Measurements from ENCODE around the gene OR6V1. TPM values are rescaled to one million over a fixed set of nuclear protein-coding genes. Genes with fewer than 3 reads are reported as not detected.
A peak's percentile ranks its signal among the peaks of the same experiment; 100 is the strongest.

OR6V1 gene
- total RNA-seq, 2 experiments from 2014 or later: not detected

- Mint-ChIP-seq H3K27ac (no peak overlapping the region), H3K4me3 (no peak overlapping the region), H3K9me3 (no peaks in the 10 kb centered on the region), H3K36me3 (ENCODE audit: low read depth) (no peaks in the 10 kb centered on the region), H3K4me1 (ENCODE audit: low read depth) (peaks cover 6% of the 10 kb centered on the region), H3K27me3 (peaks cover 5% of the 10 kb centered on the region)
- CTCF ChIA-PET: interaction anchor here (1.1 kb wide), 1 partner anchor 169 kb away, joined by 3 read pairs; no protein-coding TSS in a partner anchor
- ATAC-seq (no peak), DNase-seq (no peak)
- POLR2A ChIA-PET: no interaction called here
- intact Hi-C loops (cut with micrococcal nuclease): no loop called here
- TF ChIP-seq, protein P1, sequence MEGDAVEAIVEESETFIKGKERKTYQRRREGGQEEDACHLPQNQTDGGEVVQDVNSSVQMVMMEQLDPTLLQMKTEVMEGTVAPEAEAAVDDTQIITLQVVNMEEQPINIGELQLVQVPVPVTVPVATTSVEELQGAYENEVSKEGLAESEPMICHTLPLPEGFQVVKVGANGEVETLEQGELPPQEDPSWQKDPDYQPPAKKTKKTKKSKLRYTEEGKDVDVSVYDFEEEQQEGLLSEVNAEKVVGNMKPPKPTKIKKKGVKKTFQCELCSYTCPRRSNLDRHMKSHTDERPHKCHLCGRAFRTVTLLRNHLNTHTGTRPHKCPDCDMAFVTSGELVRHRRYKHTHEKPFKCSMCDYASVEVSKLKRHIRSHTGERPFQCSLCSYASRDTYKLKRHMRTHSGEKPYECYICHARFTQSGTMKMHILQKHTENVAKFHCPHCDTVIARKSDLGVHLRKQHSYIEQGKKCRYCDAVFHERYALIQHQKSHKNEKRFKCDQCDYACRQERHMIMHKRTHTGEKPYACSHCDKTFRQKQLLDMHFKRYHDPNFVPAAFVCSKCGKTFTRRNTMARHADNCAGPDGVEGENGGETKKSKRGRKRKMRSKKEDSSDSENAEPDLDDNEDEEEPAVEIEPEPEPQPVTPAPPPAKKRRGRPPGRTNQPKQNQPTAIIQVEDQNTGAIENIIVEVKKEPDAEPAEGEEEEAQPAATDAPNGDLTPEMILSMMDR (IDR thresholded peaks at IDR 0.05): no peak
These were observed 5.7 kb upstream of the OR6V1 start for GRCh38 chr7:143046426-143046851.

DNA sequence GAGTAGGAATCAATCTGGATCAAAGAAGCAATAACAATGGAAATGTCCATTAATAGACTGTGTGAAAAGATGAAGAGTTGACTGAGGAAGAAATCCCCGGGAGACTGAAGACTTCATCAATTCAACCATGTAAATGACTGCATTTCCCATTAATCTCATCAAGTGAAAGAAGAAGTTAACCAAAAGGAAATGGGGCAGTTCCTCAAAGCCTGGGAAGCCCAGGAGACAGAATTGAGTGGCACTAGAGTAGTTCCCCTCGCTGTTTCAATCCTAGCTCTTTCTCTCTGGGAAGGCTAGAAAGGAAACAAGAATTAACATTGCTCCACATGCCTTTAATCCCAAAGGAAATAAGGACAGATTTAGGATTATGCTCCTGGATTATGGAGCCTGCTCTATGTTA lies 4.8 kb upstream of the OR6V1 start:
- POLR2A ChIA-PET: no interaction called here
- Mint-ChIP-seq H3K9me3 (no peaks in the 10 kb centered on the region), H3K4me1 (ENCODE audit: low read depth) (peaks cover 6% of the 10 kb centered on the region), H3K36me3 (ENCODE audit: low read depth) (no peaks in the 10 kb centered on the region), H3K4me3 (no peak overlapping the region), H3K27me3 (peaks cover 6% of the 10 kb centered on the region), H3K27ac (no peak overlapping the region)
- CTCF ChIA-PET: no interaction called here
- TF ChIP-seq, protein P1 (IDR thresholded peaks at IDR 0.05): no peak
- intact Hi-C loops (cut with micrococcal nuclease): no loop called here
- DNase-seq (no peak), ATAC-seq (no peak)

- Mint-ChIP-seq H3K4me3 (no peak overlapping the region), H3K9me3 (no peaks in the 10 kb centered on the region), H3K27me3 (peaks cover 1% of the 10 kb centered on the region), H3K27ac (no peak overlapping the region), H3K4me1 (ENCODE audit: low read depth) (peaks cover 6% of the 10 kb centered on the region), H3K36me3 (ENCODE audit: low read depth) (no peaks in the 10 kb centered on the region)
- ATAC-seq: peak; percentile 85
- intact Hi-C loops (cut with micrococcal nuclease): no loop called here
- ChIA-PET POLR2A (no interaction called here), CTCF (interaction anchor here (0.6 to 2.5 kb wide), 2 partner anchors 32 to 166 kb away, joined by 3 to 10 read pairs; no protein-coding TSS in a partner anchor)
- peak; percentile 21 for DNase-seq
- TF ChIP-seq, protein P1 (IDR thresholded peaks at IDR 0.05): no peak
These were observed 3.3 kb upstream of the OR6V1 start for GRCh38 chr7:143048827-143049226.

DNA sequence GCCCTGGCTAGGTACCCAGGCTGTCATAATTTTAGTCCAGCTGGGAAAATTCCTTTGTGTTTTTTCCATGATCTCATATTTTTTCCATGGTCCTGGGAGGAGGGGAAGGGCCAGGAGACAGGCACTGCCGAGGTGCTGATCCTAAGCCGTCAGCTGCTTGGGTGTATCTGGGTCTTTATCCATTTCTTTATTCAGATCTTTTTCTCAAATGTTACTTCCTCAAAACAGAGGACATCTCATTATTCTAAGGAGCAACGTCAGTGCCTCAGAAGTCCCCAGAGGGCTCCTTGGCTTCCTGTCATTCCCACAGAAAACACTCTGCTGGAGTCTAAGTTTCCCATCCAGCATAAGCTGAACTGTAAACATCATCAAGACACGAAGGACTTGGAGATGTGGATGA lies 2.8 kb upstream of the OR6V1 start:
- ATAC-seq (no peak), DNase-seq (no peak)
- H3K4me1 Mint-ChIP-seq (ENCODE audit: low read depth): peaks cover 6% of the 10 kb centered on the region
- POLR2A ChIA-PET: no interaction called here
- H3K27ac Mint-ChIP-seq: no peak overlapping the region
- H3K4me3 Mint-ChIP-seq: no peak overlapping the region
- intact Hi-C loops (cut with micrococcal nuclease): no loop called here
- no peaks in the 10 kb centered on the region for H3K9me3 Mint-ChIP-seq
- H3K27me3 Mint-ChIP-seq: peaks cover 1% of the 10 kb centered on the region
- CTCF ChIA-PET: interaction anchor here (0.6 to 2.5 kb wide), 3 partner anchors 31 to 166 kb away, joined by 3 to 10 read pairs (median 3); no protein-coding TSS in a partner anchor
- no peaks in the 10 kb centered on the region for H3K36me3 Mint-ChIP-seq (ENCODE audit: low read depth)
- TF ChIP-seq, protein P1 (IDR thresholded peaks at IDR 0.05): no peak

DNA sequence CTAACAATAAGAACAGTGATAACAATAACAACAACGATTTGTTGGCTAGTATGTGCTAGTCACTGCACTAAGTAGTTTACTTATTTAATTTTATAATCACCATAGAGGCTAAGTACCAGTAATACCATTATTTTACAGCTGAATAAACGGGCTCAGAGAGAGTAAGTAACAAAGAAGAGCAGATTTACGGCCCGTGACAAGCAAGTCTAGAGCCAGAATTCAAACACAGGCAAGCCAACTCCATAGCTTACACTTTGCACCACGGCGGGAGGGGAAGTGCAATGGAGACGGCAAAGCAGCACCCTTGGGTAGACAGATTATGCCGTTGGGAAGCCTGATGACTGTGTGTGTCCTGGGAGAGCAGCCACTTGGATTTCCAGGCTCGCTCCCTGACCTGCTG lies 1.2 kb upstream of the OR6V1 start:
- DNase-seq: no peak
- H3K4me1 Mint-ChIP-seq (ENCODE audit: low read depth): peaks cover 4% of the 10 kb centered on the region
- no peak overlapping the region for H3K4me3 Mint-ChIP-seq
- no peak for ATAC-seq
- H3K27me3 Mint-ChIP-seq: peaks cover 1% of the 10 kb centered on the region
- H3K9me3 Mint-ChIP-seq: no peaks in the 10 kb centered on the region
- POLR2A ChIA-PET: no interaction called here
- no peaks in the 10 kb centered on the region for H3K36me3 Mint-ChIP-seq (ENCODE audit: low read depth)
- no peak overlapping the region for H3K27ac Mint-ChIP-seq
- TF ChIP-seq, protein P1 (IDR thresholded peaks at IDR 0.05): no peak
- intact Hi-C loops (cut with micrococcal nuclease): no loop called here
- CTCF ChIA-PET: interaction anchor here (1.7 kb wide), 1 partner anchor 33 kb away, joined by 3 read pairs; no protein-coding TSS in a partner anchor
